Measurements from ENCODE around the gene DNAJB2. TPM values are rescaled to one million over a fixed set of nuclear protein-coding genes. Genes with fewer than 3 reads are reported as not detected.

The DNAJB2 gene
- total RNA-seq, 2 experiments from 2014 or later, result 43.8 to 47.5 TPM

DNA sequence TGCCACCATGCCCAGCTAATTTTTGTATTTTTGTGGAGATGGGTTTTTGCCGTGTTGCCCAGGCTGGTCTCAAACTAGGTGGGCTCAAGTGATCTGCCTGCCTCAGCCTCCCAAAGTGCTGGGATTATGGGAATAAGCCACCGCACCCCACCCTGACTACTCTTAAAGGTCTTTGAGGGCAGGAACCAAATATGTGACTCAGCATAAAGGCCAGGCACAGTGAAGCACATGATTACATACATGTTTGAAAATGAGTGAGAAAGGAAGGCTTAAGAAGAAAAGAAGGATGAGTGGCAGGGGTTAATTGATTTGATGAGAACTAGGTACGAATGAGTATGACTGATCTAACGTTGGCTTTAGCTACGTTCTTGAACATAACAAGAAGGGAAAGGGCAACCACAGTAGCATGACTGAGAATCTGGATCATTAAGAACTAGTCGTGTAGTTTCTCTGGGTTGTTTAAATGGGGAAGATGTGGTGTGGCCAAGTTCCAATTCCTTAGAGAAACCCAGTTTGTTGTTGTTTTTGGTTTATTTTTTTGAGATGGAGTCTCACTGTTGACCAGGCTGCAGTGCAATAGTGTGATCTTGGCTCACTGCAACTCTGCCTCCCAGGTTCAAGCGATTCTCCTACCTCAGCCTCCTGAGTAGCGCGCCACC is 46.6 kb downstream of the DNAJB2 start:
- no peak for DNase-seq
- Mint-ChIP-seq H3K9me3 (no peaks in the 10 kb centered on the region), H3K4me1 (peaks cover 3% of the 10 kb centered on the region), H3K27ac (no peak overlapping the region), H3K4me3 (no peak overlapping the region), H3K36me3 (no peaks in the 10 kb centered on the region), H3K27me3 (peaks cover 16% of the 10 kb centered on the region)

DNA sequence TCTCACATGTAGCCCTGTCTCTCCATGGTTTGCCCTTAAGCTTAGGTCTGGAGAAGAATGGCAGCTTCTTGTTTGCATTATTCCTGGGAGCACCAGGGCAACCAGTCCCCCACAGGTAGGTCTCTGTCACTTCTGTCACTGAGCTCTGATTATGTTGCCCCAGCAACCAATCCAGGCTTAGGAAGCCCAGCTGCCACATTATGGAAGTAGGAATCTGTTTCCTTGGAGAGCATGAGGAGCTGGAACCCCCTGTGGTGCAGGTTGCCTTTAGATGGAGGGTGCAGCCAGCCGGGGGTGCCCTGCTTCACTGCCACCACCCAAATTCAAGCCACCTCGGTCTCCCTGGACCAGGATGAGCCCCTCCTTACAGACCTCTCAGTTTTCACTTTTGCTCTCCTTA is 48.6 kb downstream of the DNAJB2 start:
- Mint-ChIP-seq H3K4me1 (peaks cover 2% of the 10 kb centered on the region), H3K27ac (no peak overlapping the region), H3K9me3 (peaks cover 3% of the 10 kb centered on the region), H3K4me3 (no peak overlapping the region), H3K27me3 (peaks cover 35% of the 10 kb centered on the region), H3K36me3 (no peaks in the 10 kb centered on the region)
- no peak for DNase-seq

- H3K27me3 Mint-ChIP-seq, result peaks cover 69% of the 10 kb centered on the region
- peaks cover 3% of the 10 kb centered on the region for H3K36me3 Mint-ChIP-seq
- H3K27ac Mint-ChIP-seq, result no peak overlapping the region
- H3K4me3 Mint-ChIP-seq, result no peak overlapping the region
- peak; percentile 33 for DNase-seq
- peaks cover 13% of the 10 kb centered on the region for H3K9me3 Mint-ChIP-seq
- peaks cover 2% of the 10 kb centered on the region for H3K4me1 Mint-ChIP-seq
Observed at GRCh38 chr2:219331560-219332213, 52.5 kb downstream of the DNAJB2 start.

DNA sequence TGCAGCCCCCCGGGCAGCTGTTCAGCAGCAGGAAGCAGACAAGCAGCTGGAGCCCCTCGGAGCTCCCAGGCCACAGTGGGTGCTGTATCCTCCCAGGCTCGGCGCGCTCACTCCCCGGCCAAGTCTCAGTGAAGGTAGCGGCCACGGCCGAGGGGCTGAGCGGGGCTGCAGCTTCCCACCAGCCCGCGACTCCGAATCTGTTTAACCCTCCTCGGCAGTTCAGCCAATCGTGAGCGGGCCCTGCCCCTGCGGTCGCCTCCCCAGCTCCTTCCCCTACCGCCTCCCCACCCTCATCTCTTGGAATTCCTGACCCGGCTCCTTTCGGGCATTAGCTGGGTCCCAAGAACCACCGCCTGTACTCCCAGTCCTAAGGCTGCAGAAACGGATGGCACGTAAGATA is 53.4 kb downstream of the DNAJB2 start, which contains the start of gene RESP18:
Gene RESP18 (minus strand): TSS at position 203 of the 400 bp plus-strand sequence.
- Mint-ChIP-seq H3K4me1 (peaks cover 2% of the 10 kb centered on the region), H3K9me3 (peaks cover 13% of the 10 kb centered on the region), H3K36me3 (peaks cover 3% of the 10 kb centered on the region), H3K27me3 (peaks cover 71% of the 10 kb centered on the region), H3K27ac (no peak within 1 kb of the TSS), H3K4me3 (no peak within 1 kb of the TSS)
- no peak for DNase-seq

GRCh38 chr2:219334076-219334475 is 54.9 kb downstream of the DNAJB2 start:
- H3K27me3 Mint-ChIP-seq, result peaks cover 67% of the 10 kb centered on the region
- H3K9me3 Mint-ChIP-seq, result peaks cover 13% of the 10 kb centered on the region
- DNase-seq, result no peak
- H3K27ac Mint-ChIP-seq, result no peak overlapping the region
- peaks cover 3% of the 10 kb centered on the region for H3K36me3 Mint-ChIP-seq
- peaks cover 2% of the 10 kb centered on the region for H3K4me1 Mint-ChIP-seq
- no peak overlapping the region for H3K4me3 Mint-ChIP-seq

DNA sequence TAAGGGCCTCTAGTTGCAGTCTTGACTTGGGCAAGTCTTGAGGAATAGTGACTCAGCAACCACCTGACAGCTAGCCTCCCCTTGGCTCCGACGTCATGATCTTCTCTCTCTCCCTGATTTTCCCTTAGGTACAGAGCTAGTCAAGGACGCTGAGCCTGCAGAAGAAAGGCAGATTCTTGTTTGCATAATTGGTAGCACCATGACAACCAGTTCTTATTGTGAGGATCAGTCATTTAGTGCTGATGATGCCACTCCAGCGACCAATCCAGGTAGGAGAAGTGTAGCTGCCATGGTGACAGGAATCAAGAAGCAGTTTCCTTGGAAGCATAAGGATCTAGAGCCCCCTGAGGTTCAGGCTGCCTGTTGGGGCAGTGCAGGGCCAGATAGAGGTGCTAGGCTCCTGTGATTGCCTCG is 56.2 kb downstream of the DNAJB2 start:
- Mint-ChIP-seq H3K4me3 (no peak overlapping the region), H3K27ac (no peak overlapping the region), H3K4me1 (peaks cover 2% of the 10 kb centered on the region), H3K27me3 (peaks cover 68% of the 10 kb centered on the region), H3K9me3 (peaks cover 13% of the 10 kb centered on the region), H3K36me3 (peaks cover 3% of the 10 kb centered on the region)
- no peak for DNase-seq

Other genes starting within 250 kb of the DNAJB2 start
- gene CFAP65, start 237.8 kb upstream of the DNAJB2 start, total RNA-seq, result not detected
- gene IHH, start 218.4 kb upstream of the DNAJB2 start, total RNA-seq, result not detected
- 10 to 100 TPM; 19.8 to 21.1 TPM for gene NHEJ1, start 118.6 kb upstream of the DNAJB2 start, total RNA-seq
- 1 to 10 TPM in 1 of 2 experiments, under 1 TPM in 1; 0.92 to 1.1 TPM for gene SLC23A3, start 109.3 kb upstream of the DNAJB2 start, total RNA-seq
- 10 to 100 TPM; 44.1 to 50.2 TPM for gene CNPPD1, start 102.4 kb upstream of the DNAJB2 start, total RNA-seq
- gene RETREG2, start 101.1 kb upstream of the DNAJB2 start, total RNA-seq, result 10 to 100 TPM; 54.2 to 57.7 TPM
- gene ZFAND2B, start 72.6 kb upstream of the DNAJB2 start, total RNA-seq, result 10 to 100 TPM; 22.8 to 27.2 TPM
- gene ABCB6, start 60.4 kb upstream of the DNAJB2 start, total RNA-seq, result 10 to 100 TPM; 20.4 to 21.3 TPM
- 10 to 100 TPM; 47.1 to 55.0 TPM for gene ATG9A, start 49.7 kb upstream of the DNAJB2 start, total RNA-seq
- 100 to 1,000 TPM; 102 to 114 TPM for gene ANKZF1, start 49.6 kb upstream of the DNAJB2 start, total RNA-seq
- 1 to 10 TPM; 1.6 to 3.0 TPM for gene GLB1L, start 33.9 kb upstream of the DNAJB2 start, total RNA-seq
- gene STK16, start 33.9 kb upstream of the DNAJB2 start, total RNA-seq, result 10 to 100 TPM; 27.8 to 30.7 TPM
- not detected for gene TUBA4B, start 26.1 kb upstream of the DNAJB2 start, total RNA-seq
- 100 to 1,000 TPM; 208 to 212 TPM for gene TUBA4A, start 25.4 kb upstream of the DNAJB2 start, total RNA-seq
- gene PTPRN, start 30.0 kb downstream of the DNAJB2 start, total RNA-seq, result 1 to 10 TPM; 1.7 to 2.5 TPM
- not detected for gene RESP18, start 53.4 kb downstream of the DNAJB2 start, total RNA-seq
- 100 to 1,000 TPM; 122 to 123 TPM for gene DNPEP, start 108.5 kb downstream of the DNAJB2 start, total RNA-seq
- gene DES, start 139.0 kb downstream of the DNAJB2 start, total RNA-seq, result under 1 TPM; 0.26 to 0.39 TPM
- gene SPEG, start 155.5 kb downstream of the DNAJB2 start, total RNA-seq, result 1 to 10 TPM; 1.5 to 1.6 TPM
- 10 to 100 TPM; 29.1 to 31.5 TPM for gene GMPPA, start 219.5 kb downstream of the DNAJB2 start, total RNA-seq
- gene ASIC4, start 235.1 kb downstream of the DNAJB2 start, total RNA-seq, result not detected